Renal pelvis (tissue), 4 donors: ENCODE measurements around the gene RPL22. TPM values are rescaled to one million over a fixed set of nuclear protein-coding genes. Genes with fewer than 3 reads are reported as not detected.

Experiments
- DNase-seq: peaks from one replicate; pipeline ENCODE4 v3.0.0-alpha.2; 2013
- polyA plus RNA-seq, 3 donors: library from polyadenylated mRNA; unstranded; fragments of 120-200 nt; gene quantifications; one replicate each; pipeline ENCODE4 v1.2.1, GENCODE V29; 2013; ENCODE audit not compliant: insufficient read length in 3 of 3

RPL22 gene
- polyA plus RNA-seq, 3 donors: 506 to 557 (median 512) TPM

- no peak for DNase-seq
Measured at GRCh38 chr1:6180707-6181311, 18.6 kb downstream of the RPL22 start.

- no peak for DNase-seq
Measured at GRCh38 chr1:6180268-6180706, 19.1 kb downstream of the RPL22 start, which contains the start of gene CHD5. Gene CHD5 (minus strand): TSS chr1:6180321. CDS start chr1:6180023, 298 bp downstream.

GRCh38 chr1:6179564-6180175 lies 19.7 kb downstream of the RPL22 start:
- no peak for DNase-seq

- DNase-seq: no peak
Measured at GRCh38 chr1:6178751-6179563, 20.4 kb downstream of the RPL22 start.

- no peak for DNase-seq
Measured at GRCh38 chr1:6177681-6178380, 21.6 kb downstream of the RPL22 start.

- DNase-seq: no peak
Measured at GRCh38 chr1:6176779-6177178, 22.6 kb downstream of the RPL22 start.

GRCh38 chr1:6175411-6175828 lies 24.0 kb downstream of the RPL22 start:
- no peak for DNase-seq

- DNase-seq: no peak
Measured at GRCh38 chr1:6174621-6175410, 24.6 kb downstream of the RPL22 start.

GRCh38 chr1:6172549-6172948 lies 26.8 kb downstream of the RPL22 start:
- no peak for DNase-seq

- DNase-seq: no peak
Measured at GRCh38 chr1:6171548-6172124, 27.8 kb downstream of the RPL22 start.

GRCh38 chr1:6170742-6171201 lies 28.6 kb downstream of the RPL22 start:
- DNase-seq: no peak

- DNase-seq: no peak
Measured at GRCh38 chr1:6170116-6170741, 29.2 kb downstream of the RPL22 start.

GRCh38 chr1:6168947-6169586 lies 30.3 kb downstream of the RPL22 start:
- no peak for DNase-seq

GRCh38 chr1:6167391-6168303 lies 31.7 kb downstream of the RPL22 start:
- DNase-seq: no peak

GRCh38 chr1:6166655-6167390 lies 32.6 kb downstream of the RPL22 start:
- DNase-seq: no peak

- DNase-seq: no peak
Measured at GRCh38 chr1:6166221-6166620, 33.2 kb downstream of the RPL22 start.

GRCh38 chr1:6165441-6165985 lies 33.9 kb downstream of the RPL22 start:
- no peak for DNase-seq

- DNase-seq: no peak
Measured at GRCh38 chr1:6165027-6165426, 34.4 kb downstream of the RPL22 start.
